Urinary bladder (tissue), 4 donors: ENCODE results near the gene FAAH2. TPM values are rescaled to one million over a fixed set of nuclear protein-coding genes. Genes with fewer than 3 reads are reported as not detected.

Source experiments
- DNase-seq: peaks from one replicate; pipeline ENCODE4 v3.0.0-alpha.2; 2015; ENCODE audit errors: extremely low spot score
- H3K27ac ChIP-seq: one replicate; pipeline ENCODE4 v1.5.1; 2013; ENCODE audit warnings: low read depth, mild to moderate bottlenecking, moderate library complexity
- H3K36me3 ChIP-seq: one replicate; pipeline ENCODE4 v1.6.1; 2013; ENCODE audit warnings: mild to moderate bottlenecking, moderate library complexity; ENCODE audit not compliant: insufficient read depth
- H3K4me1 ChIP-seq: one replicate; pipeline ENCODE4 v1.6.1; 2013; ENCODE audit warnings: mild to moderate bottlenecking, moderate library complexity; ENCODE audit not compliant: insufficient read depth
- H3K4me3 ChIP-seq: one replicate; pipeline ENCODE4 v1.5.1; 2013; ENCODE audit warnings: low read depth, low read length
- WGBS: extraction: QIAGEN DNeasy Blood & Tissue Kit; methylation state at CpG from one replicate; pipeline ENCODE4 v1.1.7; 2013; 5-methylcytosine and 5-hydroxymethylcytosine counted together
- polyA plus RNA-seq: library from polyadenylated mRNA; stranded (reverse); fragments of 200-250 nt; gene quantifications from one replicate; pipeline ENCODE4 v1.2.3, GENCODE V29; 2013
- total RNA-seq: library from RNA; depleted of rRNA; stranded (reverse); fragments of >200 nt; gene quantifications from one replicate; pipeline ENCODE4 v1.2.3, GENCODE V29; 2014
- donor health status: healthy with polysubstance abuse.
- donor health status: healthy.

FAAH2 gene
- total and polyA plus RNA-seq, 2 donors, result 1.4 to 2.2 TPM

- Histone ChIP-seq H3K4me1 (no peaks in the 10 kb centered on the region), H3K36me3 (no peaks in the 10 kb centered on the region), H3K4me3 (no peak overlapping the region), H3K27ac (no peak overlapping the region)
- 87% methylated on average over 2 of the region's 2 CpGs for WGBS
- DNase-seq, result no peak
These were observed 135.8 kb downstream of the FAAH2 start for GRCh38 chrX:57422289-57422688.

GRCh38 chrX:57422790-57423189 is 136.3 kb downstream of the FAAH2 start:
- 78% methylated on average over 2 of the region's 2 CpGs for WGBS

GRCh38 chrX:57445076-57445475 is 158.6 kb downstream of the FAAH2 start:
- Histone ChIP-seq H3K27ac (no peak overlapping the region), H3K36me3 (no peaks in the 10 kb centered on the region), H3K4me3 (no peak overlapping the region), H3K4me1 (no peaks in the 10 kb centered on the region)
- 70% methylated on average over 5 of the region's 5 CpGs for WGBS
- DNase-seq, result no peak

More at GRCh38 chrX:57422790-57423189, 136.3 kb downstream of the FAAH2 start:
- Histone ChIP-seq H3K4me3 (no peak overlapping the region), H3K27ac (no peak overlapping the region), H3K36me3 (no peaks in the 10 kb centered on the region), H3K4me1 (no peaks in the 10 kb centered on the region)
- DNase-seq, result no peak

GRCh38 chrX:57445832-57446231 is 159.3 kb downstream of the FAAH2 start:
- no peak for DNase-seq
- Histone ChIP-seq H3K36me3 (no peaks in the 10 kb centered on the region), H3K4me3 (no peak overlapping the region), H3K27ac (no peak overlapping the region), H3K4me1 (no peaks in the 10 kb centered on the region)
- 90% methylated on average over 1 of the region's 1 CpG for WGBS

- Histone ChIP-seq H3K4me3 (no peak overlapping the region), H3K36me3 (no peaks in the 10 kb centered on the region), H3K27ac (no peak overlapping the region), H3K4me1 (no peaks in the 10 kb centered on the region)
- DNase-seq, result no peak
- WGBS, result 65% methylated on average over 2 of the region's 2 CpGs
These were observed 161.3 kb downstream of the FAAH2 start for GRCh38 chrX:57447856-57448255.

- Histone ChIP-seq H3K4me1 (no peaks in the 10 kb centered on the region), H3K36me3 (no peaks in the 10 kb centered on the region), H3K4me3 (no peak overlapping the region), H3K27ac (no peak overlapping the region)
- 63% methylated on average over 3 of the region's 3 CpGs for WGBS
- no peak for DNase-seq
These were observed 165.0 kb downstream of the FAAH2 start for GRCh38 chrX:57451426-57452020.

GRCh38 chrX:57453901-57454300 is 167.4 kb downstream of the FAAH2 start:
- no peaks in the 10 kb centered on the region for H3K4me1 ChIP-seq
- H3K4me3 ChIP-seq, result no peak overlapping the region
- H3K27ac ChIP-seq, result no peak overlapping the region
- H3K36me3 ChIP-seq, result no peaks in the 10 kb centered on the region
- no peak for DNase-seq
- WGBS, result 47% methylated on average over 4 of the region's 4 CpGs

- DNase-seq, result no peak
- Histone ChIP-seq H3K27ac (no peak overlapping the region), H3K4me3 (no peak overlapping the region), H3K36me3 (no peaks in the 10 kb centered on the region), H3K4me1 (no peaks in the 10 kb centered on the region)
- 85% methylated on average over 6 of the region's 6 CpGs for WGBS
These were observed 195.0 kb downstream of the FAAH2 start for GRCh38 chrX:57481514-57481913.

GRCh38 chrX:57516491-57516890 is 230.0 kb downstream of the FAAH2 start:
- no peak overlapping the region for H3K27ac ChIP-seq
- H3K36me3 ChIP-seq, result no peaks in the 10 kb centered on the region
- no peak for DNase-seq
- H3K4me1 ChIP-seq, result no peaks in the 10 kb centered on the region
- H3K4me3 ChIP-seq, result no peak overlapping the region
- 90% methylated on average over 5 of the region's 5 CpGs for WGBS

GRCh38 chrX:57519578-57520118 is 233.1 kb downstream of the FAAH2 start:
- no peak for DNase-seq
- Histone ChIP-seq H3K27ac (no peak overlapping the region), H3K4me3 (no peak overlapping the region), H3K4me1 (no peaks in the 10 kb centered on the region), H3K36me3 (no peaks in the 10 kb centered on the region)
- WGBS, result 52% methylated on average over 2 of the region's 2 CpGs

GRCh38 chrX:57528670-57529255 is 242.3 kb downstream of the FAAH2 start:
- no peak overlapping the region for H3K4me3 ChIP-seq
- DNase-seq, result no peak
- H3K27ac ChIP-seq, result no peak overlapping the region
- no peaks in the 10 kb centered on the region for H3K4me1 ChIP-seq
- no peaks in the 10 kb centered on the region for H3K36me3 ChIP-seq
- 70% methylated on average over 1 of the region's 1 CpG for WGBS

Other genes starting within 250 kb of the FAAH2 start
- gene SPIN2B, start 165.2 kb upstream of the FAAH2 start, total RNA-seq, result 11.9 TPM
- 14.7 TPM for gene SPIN2B, start 165.2 kb upstream of the FAAH2 start, polyA plus RNA-seq
- gene SPIN2A, start 149.3 kb upstream of the FAAH2 start, total RNA-seq, result 2.6 TPM
- gene SPIN2A, start 149.3 kb upstream of the FAAH2 start, polyA plus RNA-seq, result 0.54 TPM